HepG2 (cell line): ENCODE measurements around the gene DOHH. TPM values are rescaled to one million over a fixed set of nuclear protein-coding genes. Genes with fewer than 3 reads are reported as not detected.

Experiments used
- AKNA ChIP-seq: sonication (generic); formaldehyde crosslinking; IDR thresholded peaks from 2 replicates; pipeline ENCODE4 v1.4.0; 2020; ENCODE audit warnings: missing genetic modification reagents, borderline replicate concordance
- ARID4A ChIP-seq: sonication (generic); formaldehyde crosslinking; IDR thresholded peaks from 2 replicates; pipeline ENCODE4 v1.5.0; 2020; ENCODE audit warnings: mild to moderate bottlenecking, missing genetic modification reagents, borderline replicate concordance
- HDAC6 ChIP-seq: fragments of 200-600 bp; sonication (generic); IDR thresholded peaks from 2 replicates; pipeline ENCODE4 v1.7.0; 2017; ENCODE audit warnings: mild to moderate bottlenecking, antibody characterized with exemption, low read length, low read depth
- HOXD1 ChIP-seq: sonication (generic); formaldehyde crosslinking; IDR thresholded peaks from 2 replicates; pipeline ENCODE4 v1.5.0; 2020; ENCODE audit warnings: missing genetic modification reagents
- MYNN ChIP-seq: sonication (generic); formaldehyde crosslinking; IDR thresholded peaks from 2 replicates; pipeline ENCODE4 v1.4.0; 2020; ENCODE audit warnings: mild to moderate bottlenecking, low read depth, missing genetic modification reagents
- NFYC ChIP-seq: IDR thresholded peaks from 2 replicates; pipeline ENCODE4 v1.6.1; 2016; ENCODE audit warnings: missing genetic modification reagents, missing compliant biosample characterization
- NRL ChIP-seq: sonication (generic); formaldehyde crosslinking; IDR thresholded peaks from 2 replicates; pipeline ENCODE4 v1.5.0; 2020; ENCODE audit warnings: missing genetic modification reagents, mild to moderate bottlenecking, moderate library complexity, borderline replicate concordance
- PCBP1 ChIP-seq: fragments of 200-400 bp; formaldehyde crosslinking; IDR thresholded peaks from 2 replicates; pipeline ENCODE4 v1.6.1; 2017; ENCODE audit warnings: mild to moderate bottlenecking, low read depth, low read length, borderline replicate concordance
- SMARCE1 ChIP-seq: fragments of 450-650 bp; IDR thresholded peaks from 2 replicates; pipeline ENCODE4 v1.6.1; 2017; ENCODE audit warnings: borderline replicate concordance
- TAF1 ChIP-seq: sonication (generic); formaldehyde crosslinking; IDR thresholded peaks from 2 replicates; pipeline ENCODE4 v1.4.0; 2020; ENCODE audit warnings: missing genetic modification reagents
- TP53 ChIP-seq: sonication (generic); formaldehyde crosslinking; conservative IDR thresholded peaks from 2 replicates; pipeline ENCODE4 v1.4.0; 2020; ENCODE audit warnings: missing genetic modification reagents
- TRIM24 ChIP-seq: sonication (generic); formaldehyde crosslinking; IDR thresholded peaks from 2 replicates; pipeline ENCODE4 v1.8.0; 2022; ENCODE audit warnings: mild to moderate bottlenecking, missing genetic modification reagents
- YEATS2 ChIP-seq: sonication (generic); formaldehyde crosslinking; IDR thresholded peaks from 2 replicates; pipeline ENCODE4 v1.4.0; 2020; ENCODE audit warnings: missing genetic modification reagents, borderline replicate concordance
- ZFX ChIP-seq: sonication (generic); formaldehyde crosslinking; IDR thresholded peaks from 2 replicates; pipeline ENCODE4 v1.4.0; 2020; ENCODE audit warnings: mild to moderate bottlenecking, low read depth, missing genetic modification reagents, moderate library complexity
- ZFY ChIP-seq: sonication (generic); formaldehyde crosslinking; IDR thresholded peaks from 2 replicates; pipeline ENCODE4 v1.4.0; 2020; ENCODE audit warnings: missing genetic modification reagents
- ZNF274 ChIP-seq: sonication (generic); formaldehyde crosslinking; IDR thresholded peaks from 2 replicates; pipeline ENCODE4 v1.5.1; 2020; ENCODE audit warnings: mild to moderate bottlenecking, missing genetic modification reagents
- ZNF317 ChIP-seq: sonication (generic); formaldehyde crosslinking; IDR thresholded peaks from 2 replicates; pipeline ENCODE4 v1.5.0; 2020; ENCODE audit warnings: mild to moderate bottlenecking, missing genetic modification reagents
- ZNF484 ChIP-seq: sonication (generic); formaldehyde crosslinking; IDR thresholded peaks from 2 replicates; pipeline ENCODE4 v1.5.1; 2020; ENCODE audit warnings: mild to moderate bottlenecking, low read depth, missing genetic modification reagents, borderline replicate concordance
- ZNF563 ChIP-seq: sonication (generic); formaldehyde crosslinking; IDR thresholded peaks from 2 replicates; pipeline ENCODE4 v1.8.0; 2022; ENCODE audit warnings: mild to moderate bottlenecking, moderate library complexity, missing genetic modification reagents
- ZNF629 ChIP-seq: sonication (generic); formaldehyde crosslinking; conservative IDR thresholded peaks from 2 replicates; pipeline ENCODE4 v1.5.0; 2020; ENCODE audit warnings: missing genetic modification reagents
- ZNF879 ChIP-seq: sonication (generic); formaldehyde crosslinking; IDR thresholded peaks from 2 replicates; pipeline ENCODE4 v1.8.1; 2023; ENCODE audit warnings: missing genetic modification reagents
- polyA plus RNA-seq, 8 experiments: library from polyadenylated mRNA; depleted of rRNA in 3 of 8; stranded (reverse) in 7 of 8; unstranded in 1 of 8; fragments of >200 nt; fragmentation: Illumina TruSeq in 4 of 8; extraction: Trizol in 4 of 8; gene quantifications; 2 replicates each; pipeline versions ENCODE4 v1.2.1 to v1.2.3, GENCODE V29; 2011 to 2016; ENCODE audit warnings: low read depth in 4 of 8, missing spikeins in 1 of 8, mixed read lengths in 1 of 8; ENCODE audit not compliant: insufficient read depth in 1 of 8
- total RNA-seq, 5 experiments: library from RNA; depleted of rRNA; stranded (reverse); fragments of >200 nt; fragmentation: Illumina TruSeq; extraction: Trizol; gene quantifications; 2 replicates each; pipeline ENCODE4 v1.2.3, GENCODE V29; 2016; ENCODE audit warnings: low read depth in 1 of 5

Gene DOHH
- total and polyA plus RNA-seq, 2 of the 13 experiments (the other 11 are each of a cell fraction or from before 2014, with no cell fraction given) = 3.5 to 13.7 TPM

DNA sequence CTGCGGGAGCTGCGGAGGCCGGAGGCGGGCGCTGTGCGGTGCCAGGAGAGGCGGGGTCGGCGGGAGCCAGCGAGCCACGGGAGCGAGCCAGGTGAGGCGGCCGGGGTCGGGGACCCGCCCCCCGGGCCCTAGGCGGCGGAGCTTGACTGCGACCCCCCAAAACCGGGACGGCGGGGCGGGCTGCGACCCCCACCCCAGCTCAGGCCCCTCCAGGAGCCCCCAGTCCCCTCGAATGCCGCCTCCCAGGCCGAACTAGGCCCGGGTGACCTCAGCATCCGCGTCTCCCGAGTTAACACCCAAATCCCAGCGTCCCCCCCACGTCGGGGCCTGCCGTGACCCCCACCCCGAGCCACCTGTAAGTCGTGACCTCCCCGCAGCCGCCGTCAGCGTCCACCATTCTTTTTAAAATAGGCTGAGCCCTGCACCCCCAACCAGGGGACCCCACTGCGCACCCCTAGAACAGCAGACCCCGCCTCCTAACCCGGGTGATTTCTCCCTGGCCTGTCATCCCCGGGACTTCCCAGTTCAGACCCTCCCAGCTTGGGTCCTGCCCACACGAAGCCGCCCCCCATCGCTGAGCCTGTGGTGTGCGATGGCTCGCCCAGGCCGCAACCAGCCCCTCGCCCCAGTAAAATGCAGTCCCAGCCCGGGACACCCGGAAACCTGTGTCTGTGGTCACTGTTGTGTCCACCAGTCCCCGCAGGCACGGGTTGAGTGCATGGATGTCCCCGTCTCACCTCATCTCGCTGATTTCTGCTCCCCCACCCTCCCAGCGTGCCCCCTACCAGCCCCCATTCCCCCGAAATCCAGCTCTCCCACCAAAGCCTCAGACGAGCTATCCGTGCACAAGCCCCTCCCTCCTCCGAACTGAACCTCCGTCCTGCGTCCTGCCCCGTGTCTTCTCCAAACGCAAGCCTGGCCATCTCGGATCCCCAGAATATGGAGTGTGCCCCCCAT, 6.2 kb upstream of the DOHH start (continued):
- TF ChIP-seq AKNA (CRISPR knock-in tag) (no peak), SMARCE1 (no peak), ZNF484 (CRISPR knock-in tag) (no peak), ZFY (peak; percentile 76; the same call in 1 of the 2 replicates), ZNF879 (CRISPR knock-in tag) (no peak), NRL (CRISPR knock-in tag) (no peak), TP53 (CRISPR knock-in tag) (no peak), NFYC (CRISPR knock-in tag) (no peak), ZFX (CRISPR knock-in tag) (0 out of 2 replicates have a peak, but pooled peaks have one; percentile 18), ARID4A (CRISPR knock-in tag) (no peak), MYNN (CRISPR knock-in tag) (no peak), YEATS2 (CRISPR knock-in tag) (no peak), TRIM24 (CRISPR knock-in tag) (no peak), ZNF317 (CRISPR knock-in tag) (no peak), TAF1 (CRISPR knock-in tag) (no peak), ZNF563 (CRISPR knock-in tag) (no peak; the same call in 1 of the 2 replicates), ZNF274 (CRISPR knock-in tag) (no peak), ZNF629 (CRISPR knock-in tag) (no peak), HOXD1 (no peak), HDAC6 (no peak), PCBP1 (0 out of 2 replicates have a peak, but pooled peaks have one; percentile 70)
